ENCODE measurements around the gene NELL1. TPM values are rescaled to one million over a fixed set of nuclear protein-coding genes. Genes with fewer than 3 reads are reported as not detected.

Gene NELL1
- total RNA-seq, 1 experiment from 2014 or later, result 0.22 TPM

- DNase-seq, result no peak
- Histone ChIP-seq H3K9me3 (ENCODE audit: control insufficient read depth, low read depth, low read length) (no peaks in the 10 kb centered on the region), H2AK5ac (ENCODE audit: insufficient read length, low read length) (no peak overlapping the region), H2AFZ (ENCODE audit: low read length) (no peak overlapping the region), H3K27ac (ENCODE audit: insufficient read length, low read depth, low read length) (no peak overlapping the region), H2BK20ac (ENCODE audit: low read depth, low read length, poor library complexity, severe bottlenecking) (no peak overlapping the region), H4K20me1 (ENCODE audit: control insufficient read depth, insufficient read depth, insufficient read length) (no peaks in the 10 kb centered on the region), H3K79me1 (ENCODE audit: insufficient read depth, low read depth, low read length, poor library complexity, severe bottlenecking) (no peaks in the 10 kb centered on the region), H3T11ph (ENCODE audit: low read length) (no peak overlapping the region), H3K23me2 (ENCODE audit: insufficient read length, low read depth, low read length, poor library complexity, severe bottlenecking) (no peaks in the 10 kb centered on the region), H3K18ac (ENCODE audit: insufficient read length, low read depth, low read length) (no peak overlapping the region), H2BK120ac (ENCODE audit: low read depth, low read length, poor library complexity, severe bottlenecking) (no peak overlapping the region), H2BK12ac (ENCODE audit: insufficient read length, low read depth, low read length) (no peak overlapping the region), H3K4me1 (ENCODE audit: insufficient read depth, low read length) (no peaks in the 10 kb centered on the region), H3K9ac (ENCODE audit: extremely low read depth, insufficient read length, low read length) (no peak overlapping the region), H3K14ac (ENCODE audit: insufficient read depth, low read length) (no peak overlapping the region), H3K23ac (ENCODE audit: insufficient read length, low read depth, low read length) (no peak overlapping the region), H3K56ac (ENCODE audit: insufficient read length, low read depth, low read length) (no peak overlapping the region), H3K4ac (ENCODE audit: low read depth, low read length) (no peak overlapping the region), H4K5ac (ENCODE audit: insufficient read length, low read depth, low read length) (no peak overlapping the region), H3K79me2 (ENCODE audit: insufficient read depth, low read length) (no peaks in the 10 kb centered on the region), H4K91ac (ENCODE audit: insufficient read length, low read depth, low read length) (no peak overlapping the region), H2BK5ac (ENCODE audit: insufficient read length, low read length) (no peak overlapping the region), H3K4me2 (ENCODE audit: insufficient read depth, insufficient read length, low read length) (no peak overlapping the region), H3K27me3 (ENCODE audit: insufficient read depth, low read length) (no peaks in the 10 kb centered on the region), H4K8ac (replicated peaks; ENCODE audit: insufficient read length, low read depth, low read length) (no peak overlapping the region), H2BK15ac (ENCODE audit: low read depth, low read length) (no peak overlapping the region)
- WGBS (ENCODE audit: extremely low coverage, insufficient read length, low lambda C conversion rate), result no CpG with 5 or more reads among the region's 3 CpGs
- H3K27me3 Mint-ChIP-seq (ENCODE audit: low read depth), result no peaks in the 10 kb centered on the region
- H3K36me3 Mint-ChIP-seq (ENCODE audit: insufficient read depth in 1 of 3, low read depth in 3 of 3), result no peaks in the 10 kb centered on the region
- no peak for TF ChIP-seq CTCF (conservative IDR thresholded peaks at IDR 0.05)
- H3K4me3 Mint-ChIP-seq, result no peak overlapping the region
- H3K9me3 Mint-ChIP-seq, result no peaks in the 10 kb centered on the region
- H3K27ac Mint-ChIP-seq, result no peak overlapping the region
- no peaks in the 10 kb centered on the region for H3K4me1 Mint-ChIP-seq
Observed at GRCh38 chr11:21567645-21568290, 898.4 kb downstream of the NELL1 start.

All from H9 (cell line).